Measurements from ENCODE around the gene PDCD6IP. TPM values are rescaled to one million over a fixed set of nuclear protein-coding genes. Genes with fewer than 3 reads are reported as not detected.

PDCD6IP gene
- polyA plus RNA-seq, 1 experiment: 164 TPM

GRCh38 chr3:33898901-33899300 lies 100.5 kb downstream of the PDCD6IP start:
- ChIA-PET POLR2A (no interaction called here), CTCF (interaction anchor here (1.8 kb wide), 1 partner anchor 16 kb away, joined by 8 read pairs; no protein-coding TSS in a partner anchor)

GRCh38 chr3:33900440-33900808 lies 102.0 kb downstream of the PDCD6IP start:
- no peak for DNase-seq (ENCODE audit: low read depth)
- no peaks in the 10 kb centered on the region for H3K36me3 ChIP-seq (ENCODE audit: control insufficient read depth, insufficient read depth, low read length)
- CTCF ChIA-PET: interaction anchor here (1.8 kb wide), 1 partner anchor 17 kb away, joined by 8 read pairs; no protein-coding TSS in a partner anchor
- TF ChIP-seq, protein P1, sequence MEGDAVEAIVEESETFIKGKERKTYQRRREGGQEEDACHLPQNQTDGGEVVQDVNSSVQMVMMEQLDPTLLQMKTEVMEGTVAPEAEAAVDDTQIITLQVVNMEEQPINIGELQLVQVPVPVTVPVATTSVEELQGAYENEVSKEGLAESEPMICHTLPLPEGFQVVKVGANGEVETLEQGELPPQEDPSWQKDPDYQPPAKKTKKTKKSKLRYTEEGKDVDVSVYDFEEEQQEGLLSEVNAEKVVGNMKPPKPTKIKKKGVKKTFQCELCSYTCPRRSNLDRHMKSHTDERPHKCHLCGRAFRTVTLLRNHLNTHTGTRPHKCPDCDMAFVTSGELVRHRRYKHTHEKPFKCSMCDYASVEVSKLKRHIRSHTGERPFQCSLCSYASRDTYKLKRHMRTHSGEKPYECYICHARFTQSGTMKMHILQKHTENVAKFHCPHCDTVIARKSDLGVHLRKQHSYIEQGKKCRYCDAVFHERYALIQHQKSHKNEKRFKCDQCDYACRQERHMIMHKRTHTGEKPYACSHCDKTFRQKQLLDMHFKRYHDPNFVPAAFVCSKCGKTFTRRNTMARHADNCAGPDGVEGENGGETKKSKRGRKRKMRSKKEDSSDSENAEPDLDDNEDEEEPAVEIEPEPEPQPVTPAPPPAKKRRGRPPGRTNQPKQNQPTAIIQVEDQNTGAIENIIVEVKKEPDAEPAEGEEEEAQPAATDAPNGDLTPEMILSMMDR (IDR thresholded peaks at IDR 0.05; ENCODE audit: insufficient read depth, low read depth, low read length): no peak
- peaks cover 2% of the 10 kb centered on the region; the same call in 1 of the 2 replicates for H3K27me3 ChIP-seq (ENCODE audit: control insufficient read depth, insufficient read depth, low read length)
- POLR2A ChIA-PET: no interaction called here
- no peak overlapping the region for H3K4me3 ChIP-seq (ENCODE audit: low read depth, low read length)

More at GRCh38 chr3:33898901-33899300, 100.5 kb downstream of the PDCD6IP start:
- Histone ChIP-seq H3K36me3 (ENCODE audit: control insufficient read depth, insufficient read depth, low read length) (no peaks in the 10 kb centered on the region), H3K4me3 (ENCODE audit: low read depth, low read length) (no peak overlapping the region), H3K27me3 (ENCODE audit: control insufficient read depth, insufficient read depth, low read length) (peaks cover 2% of the 10 kb centered on the region; the same call in 1 of the 2 replicates)
- no peak for DNase-seq (ENCODE audit: low read depth)
- TF ChIP-seq, protein P1 (IDR thresholded peaks at IDR 0.05; ENCODE audit: insufficient read depth, low read depth, low read length): no peak

DNA sequence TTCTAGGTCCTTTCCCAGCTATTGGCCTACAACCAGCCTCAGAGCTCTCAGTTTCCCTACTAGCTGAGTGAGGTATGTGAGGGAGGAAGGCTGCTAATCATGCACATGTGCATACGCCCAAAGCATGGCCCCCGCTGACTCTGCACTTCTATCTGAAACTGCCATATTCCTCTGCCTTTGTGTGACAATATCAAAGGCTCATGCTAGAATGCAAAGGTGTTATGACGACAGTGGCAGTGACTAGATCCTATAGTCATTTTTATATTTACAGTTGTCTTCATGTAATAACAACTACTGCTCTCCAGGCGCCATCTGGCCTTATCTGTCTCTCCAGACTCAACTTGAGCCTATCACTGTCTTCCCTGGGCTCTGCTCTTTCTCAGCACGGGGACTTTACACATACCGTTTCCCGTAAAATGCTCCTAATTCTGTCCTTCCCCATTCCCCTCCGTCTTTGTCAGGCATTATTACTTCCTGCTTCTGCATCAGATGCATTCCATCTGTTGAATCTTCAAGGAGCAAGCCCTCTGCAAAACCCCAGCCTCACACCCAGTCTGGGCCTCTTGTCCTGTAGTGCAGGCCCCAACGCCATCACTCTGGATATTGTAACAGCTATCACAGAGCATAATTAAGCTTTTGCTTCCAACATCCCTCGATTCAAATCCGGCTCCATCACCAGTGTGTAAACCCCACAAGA lies 102.5 kb downstream of the PDCD6IP start:
- ChIA-PET POLR2A (no interaction called here), CTCF (interaction anchor here (1.8 kb wide), 1 partner anchor 18 kb away, joined by 8 read pairs; no protein-coding TSS in a partner anchor)
- Histone ChIP-seq H3K36me3 (ENCODE audit: control insufficient read depth, insufficient read depth, low read length) (no peaks in the 10 kb centered on the region), H3K27me3 (ENCODE audit: control insufficient read depth, insufficient read depth, low read length) (peaks cover 2% of the 10 kb centered on the region; the same call in 1 of the 2 replicates), H3K4me3 (ENCODE audit: low read depth, low read length) (no peak overlapping the region)
- TF ChIP-seq, protein P1 (IDR thresholded peaks at IDR 0.05; ENCODE audit: insufficient read depth, low read depth, low read length): no peak
- DNase-seq (ENCODE audit: low read depth): no peak

DNA sequence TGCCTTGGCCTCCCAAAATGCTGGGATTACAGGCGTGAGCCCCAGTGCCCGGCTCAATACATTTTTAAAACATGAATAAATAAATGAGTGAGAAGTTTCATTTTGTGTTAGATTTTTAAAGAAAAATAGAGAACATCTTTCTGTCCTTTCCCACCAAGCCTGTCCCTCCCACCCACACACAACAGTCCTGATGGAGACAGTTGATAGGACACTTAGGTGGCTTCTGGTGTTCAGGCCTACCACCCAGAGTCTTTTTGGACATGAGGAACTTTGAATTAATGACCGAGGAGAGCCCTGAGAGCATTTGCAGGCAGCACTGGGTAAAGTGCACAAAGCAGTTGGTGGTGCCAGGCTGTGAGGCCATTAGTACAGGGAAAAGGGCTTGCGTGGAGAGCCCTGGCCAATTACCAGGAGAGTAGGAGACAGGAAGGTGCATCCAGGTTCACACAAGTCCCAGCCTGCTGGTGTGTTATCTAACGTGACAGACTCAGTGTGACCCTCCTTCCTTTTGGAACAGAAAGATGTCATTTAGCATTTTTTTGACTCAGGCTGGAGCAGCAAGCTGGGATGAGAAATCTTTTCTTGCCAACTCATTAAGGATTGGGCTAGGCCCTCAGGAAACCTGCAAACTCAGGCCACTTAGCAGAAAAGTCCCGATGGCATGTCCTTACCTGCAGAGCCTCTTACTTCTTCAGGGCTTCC lies 103.6 kb downstream of the PDCD6IP start:
- DNase-seq (ENCODE audit: low read depth): no peak
- ChIA-PET POLR2A (no interaction called here), CTCF (no interaction called here)
- TF ChIP-seq, protein P1 (IDR thresholded peaks at IDR 0.05; ENCODE audit: insufficient read depth, low read depth, low read length): no peak
- Histone ChIP-seq H3K4me3 (ENCODE audit: low read depth, low read length) (no peak overlapping the region), H3K36me3 (ENCODE audit: control insufficient read depth, insufficient read depth, low read length) (no peaks in the 10 kb centered on the region), H3K27me3 (ENCODE audit: control insufficient read depth, insufficient read depth, low read length) (peaks cover 2% of the 10 kb centered on the region; the same call in 1 of the 2 replicates)

DNA sequence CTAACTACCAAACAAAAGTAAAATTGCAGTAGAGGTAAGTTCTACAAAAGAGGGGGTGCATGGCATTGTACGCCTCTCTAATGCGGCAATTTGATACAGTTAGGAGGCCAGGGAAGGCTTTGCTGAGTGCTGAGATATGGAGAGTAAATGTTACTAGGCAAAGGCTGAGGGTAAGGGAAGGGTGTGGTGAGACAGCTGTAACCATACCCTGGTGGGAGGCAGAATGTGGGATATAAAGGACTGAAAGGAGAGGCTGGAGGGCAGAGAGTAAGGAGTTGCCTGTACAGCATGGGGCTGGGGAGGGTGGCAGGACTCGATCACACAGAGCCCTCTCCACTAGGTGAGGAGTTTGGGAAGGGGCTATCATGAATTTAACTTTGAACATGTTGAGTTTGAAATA lies 106.3 kb downstream of the PDCD6IP start:
- ChIA-PET CTCF (no interaction called here), POLR2A (no interaction called here)
- no peak overlapping the region for H3K4me3 ChIP-seq (ENCODE audit: low read depth, low read length)
- no peak for DNase-seq (ENCODE audit: low read depth)
- no peaks in the 10 kb centered on the region for H3K27me3 ChIP-seq (ENCODE audit: control insufficient read depth, insufficient read depth, low read length)
- TF ChIP-seq, protein P1 (IDR thresholded peaks at IDR 0.05; ENCODE audit: insufficient read depth, low read depth, low read length): no peak
- H3K36me3 ChIP-seq (ENCODE audit: control insufficient read depth, insufficient read depth, low read length): no peaks in the 10 kb centered on the region
